Measurements from ENCODE around the gene IMPDH1.

The IMPDH1 gene

DNA sequence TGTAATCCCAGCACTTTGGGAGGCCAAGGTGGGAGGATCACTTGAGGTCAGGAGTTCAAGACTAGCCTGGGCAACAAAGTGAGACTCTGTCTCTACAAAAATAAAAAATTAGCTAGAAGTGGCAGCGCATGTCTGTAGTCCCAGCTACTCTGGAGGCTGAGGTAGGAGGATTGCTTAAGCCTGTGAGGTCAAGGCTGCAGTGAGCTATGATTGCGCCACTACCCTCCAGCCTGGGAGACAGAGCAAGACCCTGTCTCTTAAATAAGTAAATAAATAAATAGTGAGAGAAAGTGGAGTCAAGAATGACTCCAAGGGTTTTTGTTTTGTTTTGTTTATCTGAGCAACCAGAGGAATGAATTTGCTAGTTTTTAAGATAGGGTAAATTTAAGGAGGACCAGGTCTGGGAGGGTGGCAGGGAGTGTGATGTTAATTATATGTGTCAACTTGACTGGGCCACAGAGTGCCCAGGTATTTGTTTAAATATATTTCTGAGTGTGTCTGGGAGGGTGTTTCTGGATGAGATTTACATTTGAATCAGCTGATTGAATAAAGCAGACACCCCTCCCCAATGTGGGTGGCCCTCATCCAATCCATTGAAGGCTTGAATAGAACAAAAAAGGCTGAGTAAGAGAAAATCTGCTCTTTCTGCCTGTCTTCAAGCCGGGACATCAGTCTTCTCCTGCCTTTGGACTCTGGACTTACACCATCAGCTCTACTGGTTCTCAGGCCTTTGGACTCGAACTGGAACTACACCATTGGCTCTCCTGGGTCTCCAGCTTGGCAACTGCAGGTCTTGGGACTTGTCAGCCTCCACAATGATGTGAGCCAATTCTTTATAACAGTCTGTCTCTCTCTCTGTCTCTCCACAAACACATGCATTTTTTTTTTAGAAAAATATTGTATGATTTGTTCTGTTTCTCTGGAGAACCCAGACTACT is 23.5 kb downstream of the IMPDH1 start:
- Histone ChIP-seq H3K4me3 (0 out of 2 replicates have a peak overlapping the region, but pooled peaks have one; percentile 10), H3K27ac (no peak overlapping the region), H3K36me3 (ENCODE audit: insufficient read depth, low read length) (no peaks in the 10 kb centered on the region), H3K9ac (ENCODE audit: insufficient read length) (no peak overlapping the region), H3K9me3 (ENCODE audit: low read depth, low read length) (no peaks in the 10 kb centered on the region)
- TF ChIP-seq POLR2AphosphoS5 (IDR thresholded peaks at IDR 0.05; ENCODE audit: borderline replicate concordance, low read depth, low read length) = no peak
- TF ChIP-seq FOXP2 (optimal IDR thresholded peaks at IDR 0.05; ENCODE audit: control extremely low read depth, extremely low read length, insufficient read depth) = no peak
- no peak for TF ChIP-seq EZH2 (IDR thresholded peaks at IDR 0.05)
- DNase-seq (ENCODE audit: low read depth, low spot score) = no peak

DNA sequence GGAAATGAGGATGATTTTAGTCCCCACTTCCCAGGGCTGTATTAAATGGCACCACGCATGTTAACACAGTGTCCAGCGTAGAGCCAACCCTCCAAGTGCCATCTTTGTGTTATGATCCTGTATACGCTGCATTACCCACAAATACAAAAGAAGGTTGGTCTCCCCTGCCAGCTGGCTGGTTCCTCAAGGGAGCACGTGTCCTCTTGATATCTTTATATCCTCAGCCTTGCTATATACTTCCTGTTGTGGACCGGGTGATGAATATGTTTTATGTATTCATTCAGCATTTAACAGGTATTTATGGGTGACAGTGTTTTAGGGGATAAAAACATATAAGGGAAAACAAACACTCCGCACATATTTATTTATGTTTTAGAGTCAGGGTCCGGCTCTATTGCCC is 25.1 kb downstream of the IMPDH1 start:
- H3K9me3 ChIP-seq (ENCODE audit: low read depth, low read length) = no peaks in the 10 kb centered on the region
- H3K9ac ChIP-seq (ENCODE audit: insufficient read length) = no peak overlapping the region
- H3K27ac ChIP-seq = no peak overlapping the region
- H3K36me3 ChIP-seq (ENCODE audit: insufficient read depth, low read length) = no peaks in the 10 kb centered on the region
- TF ChIP-seq FOXP2 (optimal IDR thresholded peaks at IDR 0.05; ENCODE audit: control extremely low read depth, extremely low read length, insufficient read depth) = no peak
- TF ChIP-seq POLR2AphosphoS5 (IDR thresholded peaks at IDR 0.05; ENCODE audit: borderline replicate concordance, low read depth, low read length) = no peak
- H3K4me3 ChIP-seq = no peak overlapping the region
- no peak for DNase-seq (ENCODE audit: low read depth, low spot score)

DNA sequence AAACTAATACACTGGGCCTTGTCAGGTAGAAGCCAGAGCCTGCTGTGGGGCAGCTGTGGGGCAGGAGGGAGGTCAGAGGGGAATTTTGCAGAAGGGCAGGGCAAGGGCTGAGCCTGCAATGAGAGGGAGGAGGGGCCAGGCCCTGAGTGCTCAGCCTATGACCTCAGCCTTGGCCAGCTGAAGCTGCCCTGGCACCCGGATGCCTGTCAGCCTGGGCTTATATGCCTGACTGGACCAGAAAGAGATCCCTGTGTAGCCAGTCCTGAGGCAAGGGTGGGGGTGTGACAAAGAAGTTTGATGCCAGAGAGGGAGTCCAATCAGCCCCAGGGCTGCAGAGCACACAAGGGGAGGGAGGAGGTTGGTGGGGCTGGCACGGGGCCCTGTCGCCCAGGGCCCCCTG is 26.0 kb downstream of the IMPDH1 start:
- no peak for TF ChIP-seq EZH2 (IDR thresholded peaks at IDR 0.05)
- no peak for TF ChIP-seq POLR2AphosphoS5 (IDR thresholded peaks at IDR 0.05; ENCODE audit: borderline replicate concordance, low read depth, low read length)
- no peak for TF ChIP-seq FOXP2 (optimal IDR thresholded peaks at IDR 0.05; ENCODE audit: control extremely low read depth, extremely low read length, insufficient read depth)
- no peak overlapping the region for H3K27ac ChIP-seq
- no peak overlapping the region for H3K9ac ChIP-seq (ENCODE audit: insufficient read length)
- DNase-seq (ENCODE audit: low read depth, low spot score) = no peak
- no peaks in the 10 kb centered on the region for H3K9me3 ChIP-seq (ENCODE audit: low read depth, low read length)
- no peaks in the 10 kb centered on the region for H3K36me3 ChIP-seq (ENCODE audit: insufficient read depth, low read length)
- H3K4me3 ChIP-seq = no peak overlapping the region

DNA sequence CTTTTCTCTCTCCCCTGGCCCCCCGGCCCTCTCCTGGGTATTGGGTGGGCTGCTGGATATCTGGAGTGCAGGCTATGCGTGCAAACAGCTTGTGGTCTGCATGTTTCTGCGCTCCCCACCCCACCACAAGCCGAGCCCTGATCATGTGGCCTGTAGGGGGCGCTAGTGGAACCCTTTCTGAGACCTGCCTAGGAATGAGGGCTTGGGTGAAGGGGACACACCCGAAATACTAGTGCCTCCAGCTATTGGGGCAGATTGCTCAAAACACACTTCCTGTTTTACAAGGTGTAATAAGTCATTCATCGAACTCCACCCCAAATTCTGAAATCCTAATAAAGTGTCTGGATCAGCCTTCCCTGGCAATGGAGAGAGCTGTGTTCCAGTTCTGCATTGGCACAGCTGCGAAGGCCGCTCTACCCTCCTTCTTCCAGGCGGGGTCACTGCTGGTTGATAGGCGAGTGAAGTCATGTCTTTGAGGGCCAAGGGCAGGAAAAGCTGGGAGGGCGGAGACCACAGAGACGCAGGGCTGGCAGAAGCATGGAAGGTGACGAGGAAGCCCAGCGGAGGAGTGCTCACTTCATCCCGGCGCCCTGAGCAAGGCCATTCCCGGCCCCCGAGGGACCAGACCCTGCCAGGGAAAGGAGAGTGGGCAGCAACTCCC is 28.5 kb downstream of the IMPDH1 start:
- DNase-seq (ENCODE audit: low read depth, low spot score) = no peak
- no peaks in the 10 kb centered on the region for H3K9me3 ChIP-seq (ENCODE audit: low read depth, low read length)
- no peak overlapping the region for H3K9ac ChIP-seq (ENCODE audit: insufficient read length)
- no peak overlapping the region for H3K27ac ChIP-seq
- no peaks in the 10 kb centered on the region for H3K36me3 ChIP-seq (ENCODE audit: insufficient read depth, low read length)
- TF ChIP-seq POLR2AphosphoS5 (IDR thresholded peaks at IDR 0.05; ENCODE audit: borderline replicate concordance, low read depth, low read length) (no peak), FOXP2 (optimal IDR thresholded peaks at IDR 0.05; ENCODE audit: control extremely low read depth, extremely low read length, insufficient read depth) (no peak), EZH2 (IDR thresholded peaks at IDR 0.05) (no peak)
- no peak overlapping the region for H3K4me3 ChIP-seq

DNA sequence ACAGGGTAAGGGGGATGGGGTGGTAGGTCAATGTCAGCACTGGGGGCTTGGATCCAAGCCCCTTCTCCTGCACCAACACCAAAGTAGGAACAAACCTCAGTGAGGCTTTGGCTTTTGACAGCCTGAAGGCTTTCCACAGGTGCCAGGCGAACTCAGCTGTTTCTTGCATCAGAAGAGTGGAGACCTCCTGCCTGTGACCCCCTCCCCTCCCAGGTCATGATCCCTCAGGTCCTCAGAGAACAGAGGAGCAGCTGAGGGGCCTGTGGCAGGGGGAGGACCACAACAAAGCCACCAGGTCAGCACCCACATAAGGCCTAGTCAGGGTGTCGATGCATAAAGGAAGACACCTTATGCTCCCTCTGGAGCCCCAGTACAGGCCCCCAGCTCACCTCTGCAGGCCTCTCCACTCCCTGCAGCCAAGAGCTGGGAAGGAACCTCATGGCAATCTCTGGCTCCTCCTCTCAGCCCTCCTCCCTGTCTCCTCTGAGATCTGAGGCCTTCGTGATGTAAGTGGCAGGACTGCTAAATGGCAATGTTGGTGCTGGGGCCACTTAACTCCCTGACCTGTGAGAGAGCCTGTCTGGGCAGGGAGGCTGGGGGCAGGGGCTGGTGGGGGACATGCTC is 29.2 kb downstream of the IMPDH1 start:
- Histone ChIP-seq H3K36me3 (ENCODE audit: insufficient read depth, low read length) (no peaks in the 10 kb centered on the region), H3K4me3 (no peak overlapping the region), H3K9ac (ENCODE audit: insufficient read length) (no peak overlapping the region), H3K27ac (no peak overlapping the region), H3K9me3 (ENCODE audit: low read depth, low read length) (no peaks in the 10 kb centered on the region)
- no peak for TF ChIP-seq POLR2AphosphoS5 (IDR thresholded peaks at IDR 0.05; ENCODE audit: borderline replicate concordance, low read depth, low read length)
- no peak for TF ChIP-seq FOXP2 (optimal IDR thresholded peaks at IDR 0.05; ENCODE audit: control extremely low read depth, extremely low read length, insufficient read depth)
- DNase-seq (ENCODE audit: low read depth, low spot score) = no peak

DNA sequence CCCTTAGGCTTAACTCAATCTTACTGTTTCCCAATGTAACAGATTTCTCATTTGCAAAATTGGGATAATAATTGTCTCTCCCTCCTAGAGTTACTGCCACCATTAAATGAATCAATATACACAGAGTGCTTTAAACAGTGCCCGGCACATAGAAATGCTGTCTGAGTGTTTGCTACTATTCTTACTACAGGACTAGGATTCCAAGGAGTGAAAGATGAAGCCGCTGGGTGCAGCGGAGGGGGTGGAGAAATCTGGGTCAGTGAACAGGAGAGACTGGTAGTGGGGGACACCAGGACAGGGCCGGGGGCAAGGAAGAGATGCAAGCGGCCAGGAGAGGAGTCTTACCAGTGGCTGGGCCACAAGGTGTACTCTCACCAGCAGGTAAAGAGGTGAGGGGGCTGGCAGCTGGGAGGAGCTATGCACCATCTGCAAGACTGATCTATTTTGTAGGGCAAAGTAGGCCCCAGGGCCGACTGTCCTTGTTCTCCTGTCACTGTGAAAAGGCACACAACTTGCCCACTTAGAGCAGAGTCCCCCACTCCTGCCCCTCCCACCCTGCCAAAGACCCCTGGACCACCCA is 29.8 kb downstream of the IMPDH1 start:
- Histone ChIP-seq H3K36me3 (ENCODE audit: insufficient read depth, low read length) (no peaks in the 10 kb centered on the region), H3K4me3 (no peak overlapping the region), H3K9me3 (ENCODE audit: low read depth, low read length) (no peaks in the 10 kb centered on the region), H3K9ac (ENCODE audit: insufficient read length) (no peak overlapping the region), H3K27ac (no peak overlapping the region)
- TF ChIP-seq POLR2AphosphoS5 (IDR thresholded peaks at IDR 0.05; ENCODE audit: borderline replicate concordance, low read depth, low read length) = no peak
- TF ChIP-seq FOXP2 (optimal IDR thresholded peaks at IDR 0.05; ENCODE audit: control extremely low read depth, extremely low read length, insufficient read depth) = no peak
- TF ChIP-seq EZH2 (IDR thresholded peaks at IDR 0.05) = no peak
- no peak for DNase-seq (ENCODE audit: low read depth, low spot score)

DNA sequence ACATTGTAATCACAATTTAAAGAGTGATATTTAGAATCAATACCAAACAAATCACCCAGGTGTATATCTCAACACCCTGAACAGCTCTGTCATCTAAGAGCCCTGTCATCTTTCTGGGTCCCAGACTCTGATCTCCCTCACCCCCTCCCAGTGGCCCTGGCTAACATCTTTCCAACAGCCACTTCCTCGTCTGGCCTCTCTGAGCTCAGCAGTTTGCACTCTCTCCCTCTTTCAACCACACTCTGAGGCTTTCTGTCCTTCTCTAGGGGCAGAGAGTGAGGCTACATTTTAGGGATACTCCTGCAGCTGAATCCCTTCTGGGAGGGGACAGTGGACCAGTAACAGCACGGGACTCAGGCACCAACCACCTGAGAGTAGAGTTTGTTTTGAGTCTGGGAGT is 31.1 kb downstream of the IMPDH1 start:
- H3K4me3 ChIP-seq = no peak overlapping the region
- DNase-seq (ENCODE audit: low read depth, low spot score) = no peak
- H3K27ac ChIP-seq = no peak overlapping the region
- H3K9ac ChIP-seq (ENCODE audit: insufficient read length) = no peak overlapping the region
- TF ChIP-seq POLR2AphosphoS5 (IDR thresholded peaks at IDR 0.05; ENCODE audit: borderline replicate concordance, low read depth, low read length) = no peak
- no peaks in the 10 kb centered on the region for H3K36me3 ChIP-seq (ENCODE audit: insufficient read depth, low read length)
- no peaks in the 10 kb centered on the region for H3K9me3 ChIP-seq (ENCODE audit: low read depth, low read length)

DNA sequence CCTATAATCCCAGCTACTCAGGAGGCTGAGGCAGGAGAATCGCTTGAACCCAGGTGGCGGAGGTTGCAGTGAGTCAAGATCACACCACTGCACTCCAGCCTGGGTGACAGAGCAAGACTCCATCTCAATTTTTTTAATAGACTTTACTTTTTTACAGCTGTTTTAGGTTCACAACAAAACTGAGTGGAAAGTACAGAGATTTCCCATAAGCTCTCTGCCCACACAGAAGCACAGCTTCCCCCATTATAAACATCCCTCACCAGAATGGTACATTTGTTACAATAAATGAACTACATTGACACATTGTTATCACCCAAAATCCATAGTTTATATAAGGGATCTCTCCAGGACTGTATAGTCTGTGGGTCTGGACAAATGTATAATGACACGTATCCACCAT is 33.7 kb downstream of the IMPDH1 start:
- no peak overlapping the region for H3K4me3 ChIP-seq
- no peaks in the 10 kb centered on the region for H3K36me3 ChIP-seq (ENCODE audit: insufficient read depth, low read length)
- no peak overlapping the region for H3K27ac ChIP-seq
- H3K9me3 ChIP-seq (ENCODE audit: low read depth, low read length) = no peaks in the 10 kb centered on the region
- no peak for DNase-seq (ENCODE audit: low read depth, low spot score)
- no peak for TF ChIP-seq POLR2AphosphoS5 (IDR thresholded peaks at IDR 0.05; ENCODE audit: borderline replicate concordance, low read depth, low read length)
- no peak for TF ChIP-seq FOXP2 (optimal IDR thresholded peaks at IDR 0.05; ENCODE audit: control extremely low read depth, extremely low read length, insufficient read depth)
- no peak for TF ChIP-seq EZH2 (IDR thresholded peaks at IDR 0.05)
- H3K9ac ChIP-seq (ENCODE audit: insufficient read length) = no peak overlapping the region
